Left colon (tissue), 2 donors: ENCODE results near the gene SLC22A23. TPM values are rescaled to one million over a fixed set of nuclear protein-coding genes. Genes with fewer than 3 reads are reported as not detected.
A peak's percentile ranks its signal among the peaks of the same experiment; 100 is the strongest.

Experiments
- ATAC-seq: fragments of 200-7000 bp; cut with Tn5 transposase; one replicate; pipeline ENCODE4 v1.9.1; 2020; ENCODE audit warnings: mild to moderate bottlenecking, moderate library complexity
- DNase-seq, 2 donors: peaks; one replicate each; pipeline ENCODE4 v3.0.0-alpha.2; 2020
- intact Hi-C, 2 donors: fragments of 100-400 bp; cut with DNase I in 1 of 2; cut with micrococcal nuclease in 1 of 2; formaldehyde crosslinking; loops; one replicate each; pipeline versions ENCODE4 v1.11.2 to v1.14.0; 2022; cut with DNase I, micrococcal nuclease
- total RNA-seq, 2 donors: library from RNA; stranded (reverse); fragmentation: NEBNext Ultra II Directional; extraction: Animal tissue kit (Norgen Biotek cat#: 25700); gene quantifications; one replicate each; pipeline ENCODE4 v1.2.1, GENCODE V29; 2021
- donor health status: DM: no; HTN: no; CAD: no.
- donor health status: DM: yes; HTN: yes; CAD: no.

The SLC22A23 gene
- total RNA-seq, 2 donors from 2014 or later = 75.2 to 98.6 TPM

DNA sequence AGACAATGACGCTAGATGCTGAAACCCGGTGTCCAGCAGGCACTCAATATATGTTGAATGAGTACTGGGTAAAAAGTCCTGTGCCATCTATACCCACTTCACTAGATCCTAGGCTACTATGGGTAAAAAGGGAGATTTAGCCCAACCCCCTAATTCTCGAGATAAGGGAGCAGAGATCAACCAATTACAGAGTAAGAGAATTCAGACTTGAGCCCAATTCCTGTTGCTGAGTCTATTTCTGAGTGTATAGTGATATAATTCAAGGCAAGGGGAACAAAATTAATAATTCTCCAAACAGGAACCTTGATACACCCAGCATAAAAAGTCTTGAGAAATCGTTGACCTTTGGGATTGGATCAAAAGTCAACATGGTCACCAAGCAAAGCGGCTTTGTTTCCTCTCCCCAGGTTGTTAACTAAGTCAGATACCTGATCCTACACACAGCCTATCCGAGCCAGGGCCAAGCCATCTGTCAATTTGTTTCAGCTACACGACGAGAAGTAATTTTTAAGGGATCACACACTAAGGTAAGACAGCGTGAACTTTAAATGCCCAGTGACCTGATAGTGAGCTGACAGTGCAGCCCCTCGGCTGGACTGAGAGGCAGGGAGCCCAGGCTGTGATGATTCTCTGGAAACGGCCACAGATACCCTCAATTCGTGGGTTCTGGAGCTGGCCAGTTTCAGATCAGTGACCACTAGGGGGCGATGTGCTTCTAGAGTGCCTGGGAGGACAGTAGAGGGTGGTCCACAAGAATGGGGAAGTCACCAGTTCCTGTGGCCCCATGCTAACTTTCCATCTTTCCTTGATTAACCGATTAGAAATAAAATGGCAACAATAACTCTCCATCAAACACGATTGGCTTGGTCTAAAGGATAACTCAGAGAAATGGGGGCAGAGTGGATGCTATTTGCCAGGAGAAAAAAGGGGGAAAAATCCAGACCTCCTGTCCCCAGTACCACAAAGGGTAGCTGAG lies 46.2 kb downstream of the SLC22A23 start:
- intact Hi-C loops = no loop called here
- ATAC-seq (peak; percentile 75), DNase-seq (peak; percentile 68 to 79)

GRCh38 chr6:3409699-3410384 lies 47.0 kb downstream of the SLC22A23 start:
- DNase-seq = peak; percentile 79 to 82
- ATAC-seq = peak; percentile 67
- intact Hi-C loops = no loop called here

DNA sequence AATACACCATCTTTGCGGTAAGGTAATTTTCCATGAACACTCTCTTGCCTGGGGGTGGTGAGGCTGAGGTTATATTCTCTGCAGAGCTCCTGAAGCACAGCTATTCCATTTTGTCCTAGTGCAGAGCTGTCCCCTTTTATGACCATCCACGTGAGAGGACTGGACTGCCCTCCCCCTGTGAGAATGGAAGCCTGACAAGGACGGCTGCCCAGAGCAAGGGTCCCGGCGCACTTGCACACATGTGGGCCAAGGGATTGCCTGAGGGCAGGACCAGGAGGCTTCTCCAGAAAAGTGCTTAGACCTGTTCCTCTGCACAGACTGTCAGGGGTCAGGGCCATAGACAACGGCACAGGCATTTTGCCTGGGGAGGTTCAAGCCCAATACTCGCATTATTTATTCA lies 48.2 kb downstream of the SLC22A23 start:
- no peak for ATAC-seq
- intact Hi-C loops = no loop called here
- no peak for DNase-seq

GRCh38 chr6:3407840-3408239 lies 49.0 kb downstream of the SLC22A23 start:
- intact Hi-C loops = no loop called here
- no peak for ATAC-seq
- no peak for DNase-seq

DNA sequence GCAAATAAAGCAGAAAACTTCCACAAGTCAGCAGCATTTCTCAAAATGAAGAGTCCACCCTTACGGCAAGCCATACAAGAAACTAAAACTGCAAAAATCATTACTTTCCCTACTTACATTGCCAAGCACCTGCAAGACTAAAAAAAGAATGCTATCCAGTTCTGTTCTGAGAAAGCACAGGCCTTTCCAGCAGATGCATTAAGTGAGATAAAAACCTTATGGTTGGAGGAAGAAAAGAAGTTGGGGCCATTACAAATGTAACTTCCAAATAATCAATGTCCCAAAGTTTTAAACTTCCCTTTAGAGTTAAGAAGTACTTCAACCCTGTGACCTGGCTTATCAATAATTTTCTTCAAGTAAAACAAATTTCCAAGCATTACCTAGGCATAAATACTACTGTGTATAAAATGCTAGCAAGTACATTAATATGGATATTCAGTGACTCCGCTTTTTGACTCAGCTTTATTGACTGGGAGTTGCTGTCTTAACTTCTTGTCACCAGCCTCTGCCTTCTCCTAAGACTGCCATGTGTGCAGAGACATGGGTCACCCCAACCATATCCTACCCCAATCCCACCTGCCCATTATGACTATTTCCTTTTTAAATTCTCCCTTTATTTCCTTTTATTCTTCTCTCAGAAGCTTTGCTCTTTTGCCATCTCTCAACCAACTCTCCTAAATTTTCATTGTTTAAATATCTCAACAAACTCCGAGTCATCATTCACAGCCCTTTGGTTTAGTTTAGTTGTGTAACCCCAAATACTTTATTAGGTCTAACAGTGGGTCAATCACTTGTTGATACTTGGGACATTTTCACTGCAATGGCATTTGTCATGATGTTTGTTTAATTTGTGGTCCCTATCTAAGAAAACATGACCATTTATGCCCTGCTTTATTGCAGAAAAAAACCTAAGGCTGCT lies 49.7 kb downstream of the SLC22A23 start:
- no peak for DNase-seq
- intact Hi-C loops = no loop called here
- no peak for ATAC-seq

DNA sequence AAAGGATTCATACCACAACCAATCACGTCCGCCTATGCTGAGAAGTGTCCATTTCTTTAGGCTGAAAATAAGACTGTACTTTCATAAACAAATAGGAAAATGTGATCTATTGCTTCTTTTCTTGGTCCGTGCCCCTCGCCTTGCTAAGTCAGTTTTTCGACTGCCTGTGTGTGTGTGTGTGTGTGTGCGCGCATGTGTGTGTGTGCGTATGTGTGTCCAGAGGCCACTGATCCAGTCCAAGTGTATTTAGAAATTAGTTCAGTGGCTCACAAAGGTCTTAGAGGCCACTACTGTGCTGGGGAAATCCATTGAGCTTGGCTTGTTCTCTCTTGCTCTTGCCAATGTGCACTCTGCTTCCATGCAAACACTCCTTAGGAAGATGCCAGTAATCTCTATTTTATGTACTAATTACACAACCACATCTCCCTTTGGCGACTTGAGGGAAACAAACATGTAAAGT lies 50.5 kb downstream of the SLC22A23 start:
- intact Hi-C loops = no loop called here
- no peak for DNase-seq
- ATAC-seq = no peak

DNA sequence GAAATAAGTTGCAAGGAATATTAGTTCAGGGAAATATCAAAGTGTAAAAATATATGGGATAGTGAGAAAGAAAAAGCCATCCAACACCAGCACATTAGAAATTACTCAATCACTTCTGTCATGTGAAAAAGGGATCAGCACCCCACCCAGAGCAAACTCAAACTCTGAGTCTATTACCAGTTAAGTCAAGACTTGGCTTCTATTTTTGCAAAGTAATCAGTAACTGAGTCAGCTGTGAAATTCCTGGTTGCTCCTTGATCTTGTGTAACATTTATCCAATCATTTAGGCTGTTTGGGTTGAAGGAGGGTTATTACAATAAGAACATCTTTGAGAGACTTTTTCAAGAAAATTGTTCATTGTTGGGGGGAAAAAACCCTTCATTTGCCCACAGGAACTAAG lies 51.2 kb downstream of the SLC22A23 start:
- no peak for DNase-seq
- intact Hi-C loops = no loop called here
- peak; percentile 14 for ATAC-seq

DNA sequence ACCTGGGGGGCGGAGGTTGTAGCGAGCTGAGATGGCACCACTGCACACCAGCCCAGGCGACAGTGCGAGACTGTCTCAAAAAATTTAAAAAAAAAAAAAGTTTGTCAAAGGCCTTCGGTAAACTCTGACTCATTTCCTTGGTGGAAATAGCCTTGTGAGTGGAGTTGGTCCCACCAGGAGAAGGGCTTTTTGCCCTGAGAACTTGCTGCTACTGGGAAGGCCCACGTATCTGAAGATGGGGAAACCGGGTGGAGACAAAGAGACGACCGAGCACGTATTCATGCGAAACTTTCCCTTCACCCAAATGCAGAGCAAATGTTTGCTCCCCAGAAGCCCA lies 51.7 kb downstream of the SLC22A23 start:
- ATAC-seq = no peak
- intact Hi-C loops = no loop called here
- DNase-seq = no peak

DNA sequence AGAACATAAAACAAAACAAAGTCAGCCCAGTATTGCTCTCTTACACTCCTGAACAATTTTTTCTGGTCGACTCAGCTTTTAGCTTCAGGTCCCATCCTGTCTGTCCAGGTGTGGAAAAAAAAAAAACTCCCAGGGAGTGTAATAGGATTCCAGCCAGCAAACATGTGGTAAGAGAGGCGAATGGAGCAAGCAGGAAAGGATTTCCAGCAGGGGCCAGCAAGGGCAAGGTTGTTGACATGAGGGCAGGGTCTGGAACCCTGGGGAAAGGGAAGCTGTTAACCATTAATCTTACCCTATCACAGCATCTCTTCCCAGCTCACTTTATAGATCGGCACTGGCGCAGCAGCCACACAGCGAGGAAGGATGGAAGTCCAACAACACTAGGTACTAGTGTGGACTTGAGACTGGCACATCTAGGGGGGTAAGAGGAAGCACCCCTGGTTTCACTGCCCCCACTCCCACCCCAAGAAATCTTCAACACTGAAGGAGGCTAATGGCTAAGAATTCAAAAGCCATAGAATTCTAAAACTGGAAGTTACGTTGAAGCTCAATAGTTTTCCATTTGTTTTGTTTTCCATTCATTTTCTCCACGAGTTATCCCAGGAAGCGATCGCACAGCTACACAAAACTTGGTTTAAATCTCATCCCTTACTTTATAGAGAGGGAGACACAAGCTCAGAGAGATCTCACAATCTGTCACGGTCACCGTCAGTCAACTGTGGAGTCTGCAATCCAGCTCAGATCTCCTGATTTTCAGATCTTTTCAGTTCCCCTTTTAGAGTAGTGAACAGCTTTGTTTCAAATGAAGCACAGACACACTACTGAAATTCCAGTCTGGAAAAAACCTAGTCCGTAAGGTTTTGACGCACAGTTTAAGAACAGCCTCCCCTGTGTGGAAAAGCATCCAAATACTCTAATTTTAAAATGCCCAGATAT lies 53.3 kb downstream of the SLC22A23 start:
- intact Hi-C loops = no loop called here
- peak; percentile 73 for ATAC-seq
- peak; percentile 70 to 89 for DNase-seq

DNA sequence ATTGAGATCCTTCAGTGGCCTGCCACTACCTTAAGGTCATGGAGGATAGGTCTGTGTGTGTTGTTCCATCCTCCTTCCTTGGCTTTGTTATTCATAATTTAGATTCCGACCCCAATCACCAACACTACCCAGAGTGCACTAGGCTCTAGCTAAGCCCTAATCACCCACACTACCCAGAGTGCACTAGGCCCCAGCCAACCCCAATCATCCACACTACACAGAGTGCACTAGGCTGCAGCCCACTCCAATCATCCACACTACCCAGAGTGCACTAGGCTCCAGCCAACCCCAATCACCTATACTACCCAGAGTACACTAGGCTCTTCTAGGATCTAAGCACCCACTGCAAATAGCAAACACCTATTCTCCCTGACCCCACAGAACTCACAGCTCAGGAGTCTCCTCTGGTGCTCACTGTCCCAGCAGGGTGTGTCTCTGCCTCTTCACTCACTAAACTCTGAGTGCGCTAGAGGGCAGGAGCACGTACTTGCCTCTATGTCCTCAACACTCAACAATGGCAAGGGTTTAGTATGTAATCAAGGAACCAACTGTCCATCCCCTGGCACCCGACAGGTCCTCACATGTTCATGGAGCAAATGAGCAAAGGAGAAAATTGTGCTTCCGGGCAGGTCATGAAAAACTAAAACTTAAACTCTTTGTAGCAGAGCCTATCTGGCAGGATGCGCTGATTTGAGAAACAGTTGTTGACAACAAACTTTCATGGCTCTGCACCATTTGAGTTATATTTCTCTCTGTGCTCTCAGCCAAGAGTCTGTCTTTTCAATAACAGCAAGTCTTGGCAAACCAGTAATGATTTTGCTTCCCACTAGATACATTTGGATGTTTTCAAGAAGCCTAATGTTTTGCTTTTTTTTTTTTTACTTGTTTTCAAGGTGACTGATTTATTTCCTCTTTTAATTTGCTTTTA lies 54.3 kb downstream of the SLC22A23 start:
- intact Hi-C loops = no loop called here
- ATAC-seq (peak; percentile 58), DNase-seq (peak in 1 of 2 donors; percentile 54)

GRCh38 chr6:3400162-3400561 lies 56.7 kb downstream of the SLC22A23 start:
- intact Hi-C loops = no loop called here
- DNase-seq = no peak

DNA sequence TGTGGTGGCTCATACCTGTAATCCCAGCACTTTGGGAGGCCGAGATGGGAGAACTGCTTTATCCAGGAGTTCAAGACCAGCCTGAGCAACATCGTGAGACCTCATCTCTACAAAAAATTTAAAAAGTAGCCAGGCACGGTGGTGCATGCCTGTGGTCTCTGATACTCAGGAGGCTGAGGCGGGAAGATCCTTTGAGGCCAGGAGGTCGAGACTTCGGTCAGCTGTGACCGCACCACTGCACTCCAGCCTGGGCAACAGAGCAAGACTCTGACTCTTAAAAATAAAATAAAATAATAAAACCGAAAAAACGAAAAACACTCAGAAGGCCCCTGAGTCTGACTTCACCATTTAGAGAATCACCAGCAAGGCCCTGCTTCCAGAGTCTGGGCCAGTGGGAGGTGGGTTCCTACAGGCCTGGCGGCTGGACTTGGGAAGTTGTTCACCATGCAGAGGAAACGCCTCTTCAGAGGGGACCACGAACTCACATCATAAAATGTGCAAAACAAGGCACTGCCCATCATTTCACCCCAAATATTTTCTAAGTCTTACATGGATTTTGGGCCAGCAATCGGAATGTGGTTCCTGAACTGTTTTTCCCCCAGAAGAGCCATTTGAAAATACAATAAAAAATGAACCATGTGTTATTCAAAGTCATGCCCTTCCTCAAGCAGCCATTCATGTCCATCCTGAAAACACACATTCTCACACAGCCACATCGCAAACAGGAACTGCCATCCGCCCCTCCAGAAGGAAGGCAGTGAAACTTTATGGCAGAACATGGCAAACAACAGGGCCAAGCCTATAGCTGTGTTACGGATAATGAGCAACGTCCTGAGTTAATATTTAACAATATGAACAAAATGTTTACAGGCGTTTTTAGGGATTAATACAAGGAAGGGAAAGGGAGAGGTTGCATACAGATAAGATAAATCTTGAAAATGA lies 57.8 kb downstream of the SLC22A23 start:
- peak; percentile 73 for ATAC-seq
- intact Hi-C loops = no loop called here
- DNase-seq = peak in 1 of 2 donors; percentile 77

More at GRCh38 chr6:3400162-3400561, 56.7 kb downstream of the SLC22A23 start:
- ATAC-seq = peak; percentile 13

GRCh38 chr6:3398165-3398562 lies 58.7 kb downstream of the SLC22A23 start:
- ATAC-seq = no peak
- intact Hi-C loops = no loop called here
- DNase-seq = no peak

GRCh38 chr6:3397229-3398164 lies 59.4 kb downstream of the SLC22A23 start:
- DNase-seq = no peak
- ATAC-seq = no peak

More at GRCh38 chr6:3397229-3398164, 59.4 kb downstream of the SLC22A23 start:
- intact Hi-C loops = no loop called here
